Glutamatergic neuron (in vitro differentiated cells): Measurements from ENCODE around the gene RNF150. TPM values are rescaled to one million over a fixed set of nuclear protein-coding genes. Genes with fewer than 3 reads are reported as not detected.

ENCODE experiments used
- DNase-seq: peaks from one replicate; pipeline ENCODE4 v3.0.0; 2022
- H3K27ac Mint-ChIP-seq: one replicate; pipeline ENCODE4 v1.8.0; 2020; ENCODE audit warnings: mild to moderate bottlenecking, mixed read lengths, inconsistent platforms; ENCODE audit not compliant: unreplicated experiment
- H3K27me3 Mint-ChIP-seq: one replicate; pipeline ENCODE4 v1.8.0; 2020; ENCODE audit warnings: mild to moderate bottlenecking, moderate library complexity, mixed read lengths, inconsistent platforms; ENCODE audit not compliant: unreplicated experiment
- H3K36me3 Mint-ChIP-seq: one replicate; pipeline ENCODE4 v1.8.0; 2020; ENCODE audit warnings: mild to moderate bottlenecking, mixed read lengths, inconsistent platforms; ENCODE audit not compliant: unreplicated experiment
- H3K4me1 Mint-ChIP-seq: one replicate; pipeline ENCODE4 v1.8.0; 2020; ENCODE audit warnings: mild to moderate bottlenecking, low read depth, mixed read lengths, inconsistent platforms; ENCODE audit not compliant: unreplicated experiment
- H3K4me3 Mint-ChIP-seq: one replicate; pipeline ENCODE4 v1.8.0; 2020; ENCODE audit warnings: mild to moderate bottlenecking, mixed read lengths, inconsistent platforms; ENCODE audit not compliant: unreplicated experiment
- H3K9me3 Mint-ChIP-seq: one replicate; pipeline ENCODE4 v1.8.0; 2020; ENCODE audit warnings: mild to moderate bottlenecking, moderate library complexity, mixed read lengths, inconsistent platforms; ENCODE audit not compliant: unreplicated experiment
- total RNA-seq: library from RNA; stranded (reverse); fragmentation: NEBNext Ultra II Directional; extraction: Animal tissue kit (Norgen Biotek cat#: 25700); gene quantifications from one replicate; pipeline ENCODE4 v1.2.1, GENCODE V29; 2021; ENCODE audit not compliant: unreplicated experiment
- TF ChIP-seq, protein P1 (sequence below): fragments of 200-600 bp; sonication (generic); IDR thresholded peaks from one replicate; pipeline ENCODE4 v1.5.0; 2021; ENCODE audit not compliant: partially characterized antibody, unreplicated experiment

RNF150 gene
- total RNA-seq, 1 donor from 2014 or later = 23.3 TPM

DNA sequence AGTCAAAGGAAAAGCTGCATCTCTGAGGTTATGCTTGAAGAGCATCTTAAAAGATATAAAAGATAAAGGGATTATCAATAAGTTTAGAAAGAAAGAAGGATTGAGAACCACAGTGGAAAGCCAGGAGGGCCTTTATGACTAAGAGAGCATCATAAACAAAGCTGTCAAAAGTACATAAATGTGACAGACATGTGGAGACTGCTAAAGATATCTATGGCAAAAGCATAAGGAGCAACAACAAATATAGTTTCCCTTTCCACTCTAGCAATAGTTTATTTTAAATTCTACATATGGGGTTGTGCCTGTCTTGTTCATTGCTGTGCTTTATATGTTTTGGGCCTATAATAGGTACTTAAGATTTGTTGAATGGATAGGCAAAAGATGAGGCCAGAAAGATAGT, 97.3 kb downstream of the RNF150 start:
- H3K27ac Mint-ChIP-seq = no peak overlapping the region
- peaks cover 6% of the 10 kb centered on the region for H3K36me3 Mint-ChIP-seq
- DNase-seq = no peak
- peaks cover 2% of the 10 kb centered on the region for H3K9me3 Mint-ChIP-seq
- TF ChIP-seq, protein P1, sequence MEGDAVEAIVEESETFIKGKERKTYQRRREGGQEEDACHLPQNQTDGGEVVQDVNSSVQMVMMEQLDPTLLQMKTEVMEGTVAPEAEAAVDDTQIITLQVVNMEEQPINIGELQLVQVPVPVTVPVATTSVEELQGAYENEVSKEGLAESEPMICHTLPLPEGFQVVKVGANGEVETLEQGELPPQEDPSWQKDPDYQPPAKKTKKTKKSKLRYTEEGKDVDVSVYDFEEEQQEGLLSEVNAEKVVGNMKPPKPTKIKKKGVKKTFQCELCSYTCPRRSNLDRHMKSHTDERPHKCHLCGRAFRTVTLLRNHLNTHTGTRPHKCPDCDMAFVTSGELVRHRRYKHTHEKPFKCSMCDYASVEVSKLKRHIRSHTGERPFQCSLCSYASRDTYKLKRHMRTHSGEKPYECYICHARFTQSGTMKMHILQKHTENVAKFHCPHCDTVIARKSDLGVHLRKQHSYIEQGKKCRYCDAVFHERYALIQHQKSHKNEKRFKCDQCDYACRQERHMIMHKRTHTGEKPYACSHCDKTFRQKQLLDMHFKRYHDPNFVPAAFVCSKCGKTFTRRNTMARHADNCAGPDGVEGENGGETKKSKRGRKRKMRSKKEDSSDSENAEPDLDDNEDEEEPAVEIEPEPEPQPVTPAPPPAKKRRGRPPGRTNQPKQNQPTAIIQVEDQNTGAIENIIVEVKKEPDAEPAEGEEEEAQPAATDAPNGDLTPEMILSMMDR = no peak
- no peaks in the 10 kb centered on the region for H3K27me3 Mint-ChIP-seq
- H3K4me3 Mint-ChIP-seq = no peak overlapping the region
- no peaks in the 10 kb centered on the region for H3K4me1 Mint-ChIP-seq

DNA sequence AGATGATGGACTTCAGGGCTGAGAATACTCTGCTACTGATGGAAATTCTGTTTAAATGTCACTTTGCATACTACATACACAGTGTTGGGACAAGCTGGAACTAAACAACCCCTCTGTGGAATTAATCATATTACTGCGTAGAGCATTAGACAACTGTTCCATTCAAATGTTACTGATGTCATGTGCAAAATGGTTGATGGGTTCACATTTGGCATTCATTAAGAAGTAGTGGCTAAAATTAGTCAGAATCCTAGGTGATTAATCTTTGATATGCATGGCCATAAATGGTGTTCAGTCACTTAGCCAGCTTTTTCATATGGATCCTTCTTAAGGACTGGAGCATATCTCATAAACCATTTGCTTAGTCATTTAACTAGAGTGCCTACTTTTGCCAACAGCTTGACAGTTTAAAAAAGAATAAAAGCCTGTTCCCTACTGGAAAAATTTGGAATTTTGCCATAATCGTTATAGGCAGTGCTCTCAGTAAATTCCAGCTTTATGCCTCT, 105.2 kb downstream of the RNF150 start:
- Mint-ChIP-seq H3K4me1 (no peaks in the 10 kb centered on the region), H3K27ac (no peak overlapping the region), H3K9me3 (no peaks in the 10 kb centered on the region), H3K27me3 (no peaks in the 10 kb centered on the region), H3K36me3 (no peaks in the 10 kb centered on the region), H3K4me3 (no peak overlapping the region)
- no peak for DNase-seq
- TF ChIP-seq, protein P1 = no peak

DNA sequence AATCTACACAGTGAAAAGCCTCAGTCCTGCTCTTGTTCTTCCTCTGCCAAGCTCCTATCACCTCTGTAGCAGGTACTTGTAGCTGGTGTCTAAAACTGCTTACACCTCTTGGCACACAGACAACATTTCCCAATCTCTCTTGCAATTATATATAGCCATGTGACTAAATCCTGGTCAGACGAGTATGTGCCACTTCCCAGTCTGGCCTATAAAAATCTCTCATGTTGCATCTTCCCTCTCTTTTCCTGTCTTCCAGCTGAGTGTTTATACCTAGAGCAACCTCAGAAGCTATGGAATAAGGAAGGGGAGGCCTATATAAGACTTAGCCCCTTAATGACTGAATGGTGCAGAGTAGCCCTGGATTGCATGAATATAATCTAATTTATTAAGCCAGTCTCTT, 105.8 kb downstream of the RNF150 start:
- H3K9me3 Mint-ChIP-seq = no peaks in the 10 kb centered on the region
- no peaks in the 10 kb centered on the region for H3K4me1 Mint-ChIP-seq
- no peaks in the 10 kb centered on the region for H3K36me3 Mint-ChIP-seq
- DNase-seq = no peak
- TF ChIP-seq, protein P1 = no peak
- no peak overlapping the region for H3K27ac Mint-ChIP-seq
- no peak overlapping the region for H3K4me3 Mint-ChIP-seq
- no peaks in the 10 kb centered on the region for H3K27me3 Mint-ChIP-seq

DNA sequence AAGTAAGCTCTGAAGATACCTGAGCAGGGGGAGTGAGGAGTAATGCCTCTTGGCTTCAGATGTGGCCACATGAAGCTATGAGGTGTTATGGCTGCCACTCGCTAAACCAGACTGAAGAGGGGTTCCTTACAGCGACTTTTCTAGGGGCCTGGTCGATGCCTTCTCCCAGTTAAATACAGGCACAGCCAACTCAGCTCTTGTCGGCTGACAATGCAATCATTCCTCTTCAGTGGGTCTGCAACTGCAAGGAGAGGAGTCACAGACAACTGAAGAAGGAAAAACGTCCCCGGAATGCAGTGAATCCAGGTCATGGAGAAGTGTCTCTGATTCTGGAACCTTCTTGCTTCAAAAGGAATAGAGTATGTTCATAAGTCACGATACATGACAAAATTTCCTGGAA, 106.4 kb downstream of the RNF150 start:
- H3K36me3 Mint-ChIP-seq = no peaks in the 10 kb centered on the region
- no peaks in the 10 kb centered on the region for H3K9me3 Mint-ChIP-seq
- H3K27me3 Mint-ChIP-seq = no peaks in the 10 kb centered on the region
- peaks cover 4% of the 10 kb centered on the region for H3K4me1 Mint-ChIP-seq
- no peak for DNase-seq
- TF ChIP-seq, protein P1 = no peak
- H3K27ac Mint-ChIP-seq = no peak overlapping the region
- H3K4me3 Mint-ChIP-seq = no peak overlapping the region

DNA sequence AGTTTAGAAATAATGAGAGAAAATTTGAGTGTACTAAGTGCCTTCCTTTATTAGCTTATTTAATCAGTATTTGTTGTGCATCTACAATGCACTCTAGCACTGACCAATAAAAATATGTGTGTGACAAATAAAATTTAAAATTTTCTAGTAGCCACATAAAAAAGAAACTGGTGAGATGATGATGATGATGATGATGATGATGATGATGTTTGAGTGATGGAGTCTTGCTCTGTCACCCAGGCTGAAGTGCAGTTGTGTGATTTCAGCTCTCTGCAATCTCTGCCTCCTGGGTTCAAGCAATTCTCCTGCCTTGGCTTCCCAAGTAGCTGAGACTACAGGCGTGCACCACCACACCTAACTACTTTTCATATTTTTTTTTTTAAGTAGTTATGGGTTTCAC, 110.2 kb downstream of the RNF150 start:
- Mint-ChIP-seq H3K27me3 (no peaks in the 10 kb centered on the region), H3K4me1 (peaks cover 17% of the 10 kb centered on the region), H3K9me3 (no peaks in the 10 kb centered on the region), H3K36me3 (no peaks in the 10 kb centered on the region), H3K27ac (no peak overlapping the region), H3K4me3 (no peak overlapping the region)
- TF ChIP-seq, protein P1 = no peak
- no peak for DNase-seq
